SK-N-SH treated with all-trans-retinoic acid at 6 μM for 48 hours (cell line): ENCODE data around the gene HMBS.

ENCODE experiments used
- BACH2 ChIP-seq: fragments of 250-450 bp; sonication (Bioruptor Pico); IDR thresholded peaks from 2 replicates; pipeline ENCODE4 v1.9.0; 2021; ENCODE audit warnings: mild to moderate bottlenecking, borderline replicate concordance
- ISL1 ChIP-seq: fragments of 250-450 bp; sonication (Bioruptor Pico); IDR thresholded peaks from 2 replicates; pipeline ENCODE4 v2.1.2; 2022; ENCODE audit warnings: mild to moderate bottlenecking, moderate library complexity
- POU6F1 ChIP-seq: fragments of 250-450 bp; sonication (Bioruptor Pico); IDR thresholded peaks from 2 replicates; pipeline ENCODE4 v1.8.0; 2021; ENCODE audit warnings: low read depth, mild to moderate bottlenecking, moderate library complexity, borderline replicate concordance
- PPARA ChIP-seq: fragments of 250-450 bp; sonication (Bioruptor Pico); IDR thresholded peaks from 2 replicates; pipeline ENCODE4 v1.5.0; 2020; ENCODE audit warnings: mild to moderate bottlenecking, borderline replicate concordance
- RARB ChIP-seq: fragments of 250-450 bp; sonication (Bioruptor Pico); IDR thresholded peaks from 2 replicates; pipeline ENCODE4 v1.8.0; 2021; ENCODE audit warnings: mild to moderate bottlenecking, moderate library complexity
- ZFP30 ChIP-seq: fragments of 450-650 bp; formaldehyde crosslinking; IDR thresholded peaks from 2 replicates; pipeline ENCODE4 v1.5.0; 2022; ENCODE audit warnings: mild to moderate bottlenecking, moderate library complexity
- ZNF565 ChIP-seq: fragments of 450-650 bp; formaldehyde crosslinking; conservative IDR thresholded peaks from 2 replicates; pipeline ENCODE4 v1.5.0; 2020; ENCODE audit warnings: low read depth, mild to moderate bottlenecking, moderate library complexity

DNA sequence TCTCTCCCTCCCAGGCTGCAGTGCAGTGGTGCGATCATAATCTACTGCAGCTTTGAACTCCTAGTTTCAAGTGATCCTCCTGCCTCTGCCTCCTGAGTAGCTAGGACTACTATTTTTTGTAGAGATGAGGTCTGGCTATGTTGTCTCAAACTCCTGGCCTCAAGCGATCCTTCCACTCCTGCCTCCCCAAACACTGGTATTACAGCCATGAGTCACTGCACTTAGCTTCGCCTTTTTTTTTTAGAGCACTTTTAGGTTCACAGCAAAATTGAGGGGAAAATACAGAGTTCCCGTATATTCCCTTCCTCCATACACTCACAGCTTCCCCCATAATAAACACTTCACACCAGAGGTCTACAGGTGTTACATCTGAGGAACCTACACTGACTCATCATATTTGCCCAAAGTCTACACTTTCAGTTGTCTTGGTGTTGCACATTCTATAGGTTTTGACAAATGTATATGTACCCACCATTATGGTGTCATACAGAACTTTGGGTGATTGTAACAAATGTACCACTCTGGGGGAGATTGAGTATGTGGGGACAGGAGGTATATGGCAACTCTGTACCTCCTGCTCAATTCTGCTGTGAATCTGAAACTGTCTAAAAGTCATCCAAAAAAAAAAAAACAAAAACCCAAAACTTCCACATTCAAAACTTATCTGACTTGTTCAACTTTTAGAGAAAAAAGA is 42.7 kb upstream of the HMBS start:
- TF ChIP-seq POU6F1 (no peak), PPARA (CRISPR knock-in tag) (no peak), ISL1 (CRISPR knock-in tag) (no peak), BACH2 (no peak), ZFP30 (CRISPR knock-in tag) (no peak), ZNF565 (CRISPR knock-in tag) (no peak), RARB (CRISPR knock-in tag) (no peak)
